Measurements from ENCODE around the gene MEGF6.

MEGF6 gene

GRCh38 chr1:3598522-3599285, 12.6 kb downstream of the MEGF6 start:
- Histone ChIP-seq H3K9ac (ENCODE audit: insufficient read length) (no peak overlapping the region), H3K36me3 (ENCODE audit: insufficient read depth, low read length) (no peaks in the 10 kb centered on the region), H3K4me3 (no peak overlapping the region), H3K9me3 (ENCODE audit: low read depth, low read length) (no peaks in the 10 kb centered on the region), H3K27ac (no peak overlapping the region)
- no peak for DNase-seq (ENCODE audit: low read depth, low spot score)
- no peak for TF ChIP-seq POLR2AphosphoS5 (IDR thresholded peaks at IDR 0.05; ENCODE audit: borderline replicate concordance, low read depth, low read length)
- no peak for TF ChIP-seq EZH2 (IDR thresholded peaks at IDR 0.05)
- no peak for TF ChIP-seq FOXP2 (optimal IDR thresholded peaks at IDR 0.05; ENCODE audit: control extremely low read depth, extremely low read length, insufficient read depth)

GRCh38 chr1:3598051-3598491, 13.2 kb downstream of the MEGF6 start:
- Histone ChIP-seq H3K36me3 (ENCODE audit: insufficient read depth, low read length) (no peaks in the 10 kb centered on the region), H3K4me3 (no peak overlapping the region), H3K27ac (no peak overlapping the region), H3K9ac (ENCODE audit: insufficient read length) (no peak overlapping the region), H3K9me3 (ENCODE audit: low read depth, low read length) (no peaks in the 10 kb centered on the region)
- no peak for DNase-seq (ENCODE audit: low read depth, low spot score)
- TF ChIP-seq POLR2AphosphoS5 (IDR thresholded peaks at IDR 0.05; ENCODE audit: borderline replicate concordance, low read depth, low read length) (no peak), FOXP2 (optimal IDR thresholded peaks at IDR 0.05; ENCODE audit: control extremely low read depth, extremely low read length, insufficient read depth) (no peak), EZH2 (IDR thresholded peaks at IDR 0.05) (no peak)

GRCh38 chr1:3597599-3597964, 13.7 kb downstream of the MEGF6 start:
- no peak for TF ChIP-seq POLR2AphosphoS5 (IDR thresholded peaks at IDR 0.05; ENCODE audit: borderline replicate concordance, low read depth, low read length)
- no peak for TF ChIP-seq FOXP2 (optimal IDR thresholded peaks at IDR 0.05; ENCODE audit: control extremely low read depth, extremely low read length, insufficient read depth)
- TF ChIP-seq EZH2 (IDR thresholded peaks at IDR 0.05), result no peak
- no peak overlapping the region for H3K4me3 ChIP-seq
- H3K9me3 ChIP-seq (ENCODE audit: low read depth, low read length), result no peaks in the 10 kb centered on the region
- H3K36me3 ChIP-seq (ENCODE audit: insufficient read depth, low read length), result no peaks in the 10 kb centered on the region
- H3K9ac ChIP-seq (ENCODE audit: insufficient read length), result no peak overlapping the region
- no peak overlapping the region for H3K27ac ChIP-seq
- no peak for DNase-seq (ENCODE audit: low read depth, low spot score)

GRCh38 chr1:3596663-3597598, 14.4 kb downstream of the MEGF6 start:
- no peak for DNase-seq (ENCODE audit: low read depth, low spot score)
- Histone ChIP-seq H3K36me3 (ENCODE audit: insufficient read depth, low read length) (no peaks in the 10 kb centered on the region), H3K9me3 (ENCODE audit: low read depth, low read length) (no peaks in the 10 kb centered on the region), H3K9ac (ENCODE audit: insufficient read length) (no peak overlapping the region), H3K27ac (no peak overlapping the region), H3K4me3 (no peak overlapping the region)
- TF ChIP-seq EZH2 (IDR thresholded peaks at IDR 0.05) (no peak), POLR2AphosphoS5 (IDR thresholded peaks at IDR 0.05; ENCODE audit: borderline replicate concordance, low read depth, low read length) (no peak), FOXP2 (optimal IDR thresholded peaks at IDR 0.05; ENCODE audit: control extremely low read depth, extremely low read length, insufficient read depth) (no peak)

GRCh38 chr1:3595949-3596348, 15.4 kb downstream of the MEGF6 start:
- Histone ChIP-seq H3K4me3 (no peak overlapping the region), H3K9me3 (ENCODE audit: low read depth, low read length) (no peaks in the 10 kb centered on the region), H3K27ac (no peak overlapping the region), H3K9ac (ENCODE audit: insufficient read length) (no peak overlapping the region), H3K36me3 (ENCODE audit: insufficient read depth, low read length) (no peaks in the 10 kb centered on the region)
- DNase-seq (ENCODE audit: low read depth, low spot score), result no peak
- TF ChIP-seq EZH2 (IDR thresholded peaks at IDR 0.05), result no peak
- no peak for TF ChIP-seq FOXP2 (optimal IDR thresholded peaks at IDR 0.05; ENCODE audit: control extremely low read depth, extremely low read length, insufficient read depth)
- TF ChIP-seq POLR2AphosphoS5 (IDR thresholded peaks at IDR 0.05; ENCODE audit: borderline replicate concordance, low read depth, low read length), result no peak

- H3K9ac ChIP-seq (ENCODE audit: insufficient read length), result no peak overlapping the region
- TF ChIP-seq POLR2AphosphoS5 (IDR thresholded peaks at IDR 0.05; ENCODE audit: borderline replicate concordance, low read depth, low read length) (no peak), FOXP2 (optimal IDR thresholded peaks at IDR 0.05; ENCODE audit: control extremely low read depth, extremely low read length, insufficient read depth) (no peak), EZH2 (IDR thresholded peaks at IDR 0.05) (no peak)
- H3K27ac ChIP-seq, result no peak overlapping the region
- H3K4me3 ChIP-seq, result no peak overlapping the region
- no peaks in the 10 kb centered on the region for H3K9me3 ChIP-seq (ENCODE audit: low read depth, low read length)
- H3K36me3 ChIP-seq (ENCODE audit: insufficient read depth, low read length), result no peaks in the 10 kb centered on the region
- DNase-seq (ENCODE audit: low read depth, low spot score), result no peak
Observed at GRCh38 chr1:3594706-3595377, 16.5 kb downstream of the MEGF6 start.

GRCh38 chr1:3593745-3594144, 17.6 kb downstream of the MEGF6 start:
- H3K36me3 ChIP-seq (ENCODE audit: insufficient read depth, low read length), result no peaks in the 10 kb centered on the region
- no peak overlapping the region for H3K27ac ChIP-seq
- no peak overlapping the region for H3K9ac ChIP-seq (ENCODE audit: insufficient read length)
- no peak overlapping the region for H3K4me3 ChIP-seq
- no peak for DNase-seq (ENCODE audit: low read depth, low spot score)
- no peaks in the 10 kb centered on the region for H3K9me3 ChIP-seq (ENCODE audit: low read depth, low read length)
- TF ChIP-seq POLR2AphosphoS5 (IDR thresholded peaks at IDR 0.05; ENCODE audit: borderline replicate concordance, low read depth, low read length) (no peak), EZH2 (IDR thresholded peaks at IDR 0.05) (no peak), FOXP2 (optimal IDR thresholded peaks at IDR 0.05; ENCODE audit: control extremely low read depth, extremely low read length, insufficient read depth) (no peak)

GRCh38 chr1:3593334-3593733, 18.0 kb downstream of the MEGF6 start:
- TF ChIP-seq FOXP2 (optimal IDR thresholded peaks at IDR 0.05; ENCODE audit: control extremely low read depth, extremely low read length, insufficient read depth) (no peak), EZH2 (IDR thresholded peaks at IDR 0.05) (no peak), POLR2AphosphoS5 (IDR thresholded peaks at IDR 0.05; ENCODE audit: borderline replicate concordance, low read depth, low read length) (no peak)
- no peaks in the 10 kb centered on the region for H3K9me3 ChIP-seq (ENCODE audit: low read depth, low read length)
- H3K4me3 ChIP-seq, result no peak overlapping the region
- no peak overlapping the region for H3K9ac ChIP-seq (ENCODE audit: insufficient read length)
- no peak for DNase-seq (ENCODE audit: low read depth, low spot score)
- no peak overlapping the region for H3K27ac ChIP-seq
- H3K36me3 ChIP-seq (ENCODE audit: insufficient read depth, low read length), result no peaks in the 10 kb centered on the region
